GM19455 (cell line): ENCODE data around the gene CHST4.
"Not testable (repeated sequence)": the region's sequence is repeated elsewhere in the genome, so short reads cannot be mapped to it uniquely, and the experiment has no call there.

Experiments
- ATAC-seq: cut with Tn5 transposase; IDR thresholded peaks from one replicate; pipeline ENCODE4 v1.9.1; 2021; ENCODE audit not compliant: unreplicated experiment

The CHST4 gene

DNA sequence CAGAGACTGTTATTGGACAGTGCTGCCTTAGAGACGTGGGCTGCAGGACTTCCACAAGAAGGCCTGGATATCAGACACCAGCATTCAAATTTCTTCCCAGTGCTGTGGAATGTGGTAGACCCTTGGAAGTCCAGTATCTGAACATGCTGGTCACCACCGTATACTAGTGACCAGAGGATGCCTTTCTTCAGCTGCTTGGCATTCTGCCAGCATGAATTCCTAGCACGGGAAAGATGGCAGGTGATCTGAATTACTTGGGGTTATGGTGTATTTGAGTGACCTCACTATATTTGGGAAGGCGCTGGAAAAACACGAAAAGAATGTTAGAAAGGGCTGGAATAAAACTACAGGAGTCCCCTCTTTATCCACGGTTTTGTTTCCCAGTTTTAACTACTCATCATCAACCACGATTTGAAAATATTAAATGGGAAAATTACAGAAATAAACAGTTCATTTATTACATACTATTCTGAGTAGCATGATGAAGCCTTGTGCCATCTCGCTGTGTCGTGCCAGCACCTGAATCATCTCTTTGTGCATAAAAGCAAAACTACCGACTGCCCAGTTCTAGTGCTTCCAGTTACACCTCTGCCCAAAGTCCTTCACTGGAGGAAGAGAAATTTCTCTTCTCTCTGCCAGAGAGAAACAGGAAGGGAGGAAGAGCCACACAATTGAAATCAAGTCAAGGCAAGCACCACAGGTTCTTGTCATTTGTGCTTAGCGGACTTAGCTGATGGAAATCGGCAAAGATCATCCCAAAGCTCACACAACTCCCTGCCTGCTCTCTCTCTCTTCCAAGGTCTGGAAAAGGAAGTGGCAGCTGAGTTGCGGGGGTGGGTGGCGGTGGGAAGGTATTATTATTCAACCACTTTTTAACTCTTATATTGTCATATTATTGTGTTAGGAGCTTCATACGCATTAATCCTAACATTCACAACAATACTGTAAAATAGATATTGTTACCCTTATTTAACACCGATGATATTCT is 1.4 kb upstream of the CHST4 start:
- ATAC-seq: no peak

DNA sequence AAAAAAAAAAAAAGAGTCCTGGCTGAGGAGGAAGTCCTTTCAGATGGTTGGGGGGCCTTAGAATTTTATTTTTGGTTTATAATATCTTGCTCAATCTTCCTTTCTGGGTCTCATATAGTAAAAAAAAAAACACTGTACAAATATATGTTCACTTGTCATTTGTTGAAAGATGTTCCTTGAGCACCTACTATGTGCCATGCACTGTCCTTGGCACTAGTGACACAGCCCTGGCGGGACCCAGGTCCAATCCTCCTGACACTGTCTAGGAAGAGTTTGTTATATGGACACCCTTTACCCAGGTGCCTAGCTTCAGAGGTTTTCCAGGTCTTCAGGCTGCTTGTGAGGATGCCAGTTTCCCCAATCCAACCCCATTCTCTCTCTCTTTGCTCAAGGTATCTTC is 2.0 kb downstream of the CHST4 start:
- ATAC-seq: no peak

DNA sequence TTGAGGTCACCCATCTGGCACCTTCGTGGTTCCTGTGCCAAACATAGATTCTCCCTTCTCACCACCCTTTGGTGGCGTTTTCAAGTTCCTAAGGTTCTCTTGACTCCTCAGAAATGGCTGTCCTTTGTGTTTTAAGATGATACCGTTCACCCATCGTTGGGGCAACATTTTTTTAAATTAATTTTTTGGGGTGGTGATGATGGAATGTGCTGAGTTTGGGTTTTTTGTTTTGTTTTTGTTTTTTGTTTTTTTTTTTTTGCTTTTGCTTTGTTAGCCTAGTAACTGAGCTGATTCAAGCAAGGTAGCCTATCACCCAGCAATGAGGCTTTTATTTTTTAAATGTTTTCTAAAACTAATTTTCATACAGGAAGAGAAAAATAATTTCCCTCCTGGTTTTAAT is 2.6 kb downstream of the CHST4 start:
- ATAC-seq: no peak

- ATAC-seq: no peak
Measured at GRCh38 chr16:71532366-71532765, 6.1 kb downstream of the CHST4 start.

GRCh38 chr16:71536752-71537499 is 10.7 kb downstream of the CHST4 start:
- ATAC-seq: no peak

DNA sequence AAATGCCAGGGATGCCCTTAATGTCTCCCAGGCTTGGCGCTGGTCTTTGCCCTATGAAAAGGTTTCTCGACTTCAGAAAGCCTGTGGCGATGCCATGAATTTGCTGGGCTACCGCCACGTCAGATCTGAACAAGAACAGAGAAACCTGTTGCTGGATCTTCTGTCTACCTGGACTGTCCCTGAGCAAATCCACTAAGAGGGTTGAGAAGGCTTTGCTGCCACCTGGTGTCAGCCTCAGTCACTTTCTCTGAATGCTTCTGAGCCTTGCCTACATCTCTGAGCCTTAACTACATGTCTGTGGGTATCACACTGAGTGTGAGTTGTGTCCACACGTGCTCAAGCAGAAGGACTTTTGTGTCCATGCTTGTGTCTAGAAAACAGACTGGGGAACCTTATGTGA is 11.4 kb downstream of the CHST4 start:
- ATAC-seq: no peak

DNA sequence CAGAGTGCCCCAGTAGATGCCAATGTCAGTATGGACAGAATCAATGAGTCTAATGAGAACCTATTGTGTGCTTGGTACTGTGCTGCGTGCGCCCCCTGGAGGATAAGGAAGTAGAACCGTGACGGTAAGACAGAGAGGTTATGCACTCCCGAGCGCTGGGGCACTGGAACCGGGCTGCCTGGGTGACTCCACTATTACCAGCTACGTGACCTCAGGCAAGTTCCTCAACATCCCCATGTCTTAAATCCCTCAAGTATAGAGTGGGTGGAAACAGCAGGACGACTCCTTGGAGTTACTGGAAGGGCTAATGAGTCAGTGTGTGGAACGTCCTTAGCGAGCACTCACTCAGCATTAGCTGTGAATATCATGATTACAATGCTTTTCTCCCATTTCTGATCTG is 16.2 kb downstream of the CHST4 start:
- ATAC-seq: no peak

GRCh38 chr16:71547168-71547567 is 20.9 kb downstream of the CHST4 start:
- no peak for ATAC-seq

DNA sequence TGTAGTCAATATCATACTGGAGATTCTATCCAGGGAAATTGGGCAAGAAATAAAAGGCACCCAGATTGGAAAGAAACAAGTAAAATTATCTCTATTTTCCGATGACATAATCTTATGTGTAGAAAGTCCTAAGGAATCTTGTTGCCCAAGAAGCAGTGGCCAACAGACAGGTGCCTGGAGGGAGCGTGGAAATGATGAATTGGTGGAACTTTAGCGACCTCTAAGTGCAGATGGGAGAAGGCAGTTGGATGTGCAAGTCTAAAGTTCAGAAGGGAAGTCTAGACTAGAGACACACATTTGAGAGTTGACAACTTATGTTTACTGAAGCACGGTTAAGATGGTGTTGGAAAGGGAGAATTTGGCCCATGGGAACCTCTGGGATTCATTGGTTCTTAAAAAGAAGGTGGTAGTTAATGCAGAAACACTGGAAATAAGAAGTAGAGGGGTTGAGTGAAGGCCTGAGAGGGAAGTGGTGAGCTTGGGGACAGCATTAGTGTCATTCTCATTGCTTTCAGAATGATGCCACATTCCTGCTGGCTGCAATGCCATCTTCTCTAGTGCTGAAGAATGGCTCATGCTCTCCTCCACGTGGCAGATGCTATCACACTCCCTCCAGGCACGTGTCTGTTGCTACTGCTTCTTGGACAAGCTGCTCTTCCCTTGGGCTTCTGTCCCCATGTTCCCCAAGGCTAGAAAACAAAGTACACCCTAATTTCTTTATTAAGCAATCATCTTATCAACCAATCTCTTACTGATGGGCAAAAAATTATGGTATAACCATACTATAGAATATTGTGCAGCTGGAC is 26.7 kb downstream of the CHST4 start:
- no peak for ATAC-seq

- no peak for ATAC-seq
Measured at GRCh38 chr16:71555230-71555891, 29.1 kb downstream of the CHST4 start.

- no peak for ATAC-seq
Measured at GRCh38 chr16:71557299-71557698, 31.1 kb downstream of the CHST4 start.

DNA sequence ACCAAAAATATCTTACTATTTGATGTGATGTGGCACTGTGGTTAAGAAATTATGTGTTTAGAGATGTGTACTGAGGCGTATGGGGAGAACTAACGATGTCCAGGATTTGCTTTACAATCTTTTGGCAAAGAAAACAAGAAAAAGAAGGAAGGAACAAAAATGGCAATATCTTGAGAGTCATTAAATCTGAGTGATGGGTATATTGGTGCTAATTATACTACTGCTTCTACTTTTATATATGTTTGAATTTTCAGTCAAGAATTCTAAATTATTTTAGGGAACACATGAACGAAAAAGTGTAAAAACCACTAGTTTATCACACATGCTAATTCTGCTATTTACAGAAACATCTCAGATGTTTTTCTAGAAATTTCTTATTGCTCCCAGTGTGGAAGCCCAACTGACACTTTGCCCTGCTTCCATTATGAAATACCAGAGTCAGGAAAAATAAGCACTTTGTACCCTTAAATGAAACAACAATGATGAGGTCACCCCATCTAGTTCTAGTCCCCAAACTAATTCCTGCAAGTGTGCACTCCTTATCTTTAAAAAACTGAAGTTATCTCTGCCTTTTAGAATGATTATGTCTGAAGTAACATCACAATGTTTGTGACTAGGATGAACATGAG is 31.8 kb downstream of the CHST4 start:
- no peak for ATAC-seq

DNA sequence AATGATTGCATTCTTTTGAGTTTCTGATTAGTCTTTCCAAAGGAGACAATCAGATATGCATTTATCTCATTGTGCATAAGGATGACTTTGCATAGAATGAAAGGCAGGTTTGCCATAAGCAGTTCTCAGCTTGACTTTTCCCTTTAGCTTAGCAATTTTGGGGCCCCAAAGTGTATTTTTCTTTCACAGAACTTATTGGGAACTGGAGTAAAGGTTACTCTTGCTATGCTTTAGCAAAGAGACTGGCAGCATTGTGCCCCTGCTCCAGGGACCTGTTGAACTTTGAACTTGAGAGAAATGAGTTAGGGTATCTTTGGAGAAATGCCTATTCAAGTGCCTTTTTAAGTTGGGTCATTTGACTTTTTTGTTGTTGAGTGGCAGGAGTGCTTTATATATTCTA is 33.6 kb downstream of the CHST4 start:
- ATAC-seq: no peak

DNA sequence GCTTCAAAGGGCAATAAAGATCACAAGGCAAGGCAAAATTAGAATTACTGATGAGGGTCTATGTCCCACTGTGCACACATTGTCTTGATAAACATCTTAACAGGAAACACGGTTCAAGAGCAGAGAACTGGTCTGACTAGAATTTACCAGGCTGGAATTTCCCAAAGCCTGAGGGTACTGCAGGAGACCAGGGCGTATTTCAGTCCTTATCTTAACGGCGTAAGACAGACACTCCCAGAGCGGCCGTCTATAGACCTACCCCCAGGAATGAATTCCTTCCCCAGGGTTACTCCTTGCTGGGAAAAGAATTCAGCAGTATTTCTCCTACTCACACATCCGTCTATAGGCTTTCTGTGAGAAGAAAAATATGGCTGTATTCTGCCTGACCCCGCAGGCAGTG is 35.7 kb downstream of the CHST4 start:
- not testable (repeated sequence) for ATAC-seq

GRCh38 chr16:71562552-71562951 is 36.3 kb downstream of the CHST4 start:
- ATAC-seq: no peak

DNA sequence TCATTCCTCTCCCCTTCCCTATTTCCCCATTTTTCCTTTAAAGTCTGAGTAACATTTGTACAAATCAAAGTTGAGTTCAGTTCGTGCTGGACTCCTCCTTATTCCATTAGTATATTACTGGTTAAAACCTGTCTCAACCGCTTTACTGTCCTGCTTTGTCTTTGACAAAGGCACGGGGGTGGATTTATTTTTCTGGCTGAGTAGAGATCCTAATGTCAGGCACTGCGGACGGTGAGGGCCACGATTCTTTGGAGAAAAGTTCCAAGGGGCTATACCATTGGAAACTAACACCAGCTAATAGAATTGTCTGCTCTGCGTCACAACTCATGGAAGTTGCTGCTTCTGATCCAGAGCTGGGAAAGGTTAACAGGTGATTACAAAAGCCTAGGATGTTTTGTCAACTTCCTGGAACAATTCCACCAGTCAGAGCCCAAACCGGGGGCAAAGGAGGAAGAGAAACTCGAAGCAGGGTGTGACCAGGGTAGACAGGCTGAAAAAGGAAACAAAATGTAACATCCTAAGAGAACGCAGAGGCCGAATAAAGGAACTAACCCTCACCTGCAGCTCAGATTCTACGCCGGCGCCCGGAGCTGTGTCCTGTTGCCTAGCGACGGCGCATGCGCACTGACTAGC is 38.2 kb downstream of the CHST4 start:
- ATAC-seq: peak; percentile 86

- ATAC-seq: no peak
Measured at GRCh38 chr16:71565812-71566700, 39.8 kb downstream of the CHST4 start.

DNA sequence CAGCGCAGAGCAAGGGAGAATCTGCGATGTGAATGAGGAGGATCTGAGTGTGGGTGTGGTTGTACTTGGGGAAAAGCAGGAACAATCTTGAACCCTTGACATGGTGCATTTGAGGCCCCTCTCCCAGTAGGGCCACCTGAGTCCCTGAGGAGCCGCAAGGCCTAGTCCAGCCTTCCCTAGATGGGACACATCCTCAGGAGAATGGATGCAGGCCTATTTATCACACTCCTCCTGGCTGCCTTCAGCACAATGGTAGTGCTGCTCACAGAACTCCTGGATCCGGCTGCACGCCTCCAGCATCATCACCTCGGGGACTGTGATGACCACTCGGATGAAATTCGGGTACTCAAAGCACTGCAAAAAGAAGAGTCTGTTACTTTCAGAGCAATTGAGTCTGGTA is 41.7 kb downstream of the CHST4 start:
- ATAC-seq: no peak

DNA sequence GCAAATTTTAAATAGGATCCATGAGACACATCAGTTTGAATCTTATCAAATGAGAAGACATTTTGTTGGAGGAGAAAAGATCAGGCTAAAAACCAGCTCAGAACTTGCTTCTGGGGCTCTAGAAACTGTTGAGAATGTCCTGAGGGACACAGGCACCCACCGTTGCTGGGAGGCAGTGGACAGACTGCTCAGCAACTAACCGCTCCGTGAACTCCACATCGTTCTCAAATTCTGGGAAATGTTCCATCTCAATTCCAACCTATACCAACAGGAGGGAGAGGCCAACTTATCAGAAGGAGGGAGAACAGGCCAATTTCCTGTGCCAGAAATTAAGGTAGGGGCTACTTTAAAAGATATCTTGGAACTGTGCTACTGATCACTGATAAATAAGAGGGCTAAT is 42.3 kb downstream of the CHST4 start:
- no peak for ATAC-seq
